MM.1S (cell line): ENCODE results near the gene UGT8.

ENCODE experiments used
- DNase-seq: peaks from one replicate; pipeline ENCODE4 v3.0.0-alpha.2; 2015
- H2AFZ ChIP-seq: fragments of 300-600 bp; sonication (generic); 2 replicates; pipeline ENCODE4 v1.6.0; 2016; ENCODE audit warnings: antibody characterized with exemption, low read length
- H3F3A ChIP-seq: fragments of 300-600 bp; sonication (generic); 2 replicates; pipeline ENCODE4 v1.6.1; 2016; ENCODE audit warnings: mild to moderate bottlenecking, antibody characterized with exemption, low read length, moderate library complexity, mixed read lengths; ENCODE audit not compliant: insufficient read depth
- H3K27ac ChIP-seq: fragments of 300-600 bp; sonication (generic); 2 replicates; pipeline ENCODE4 v1.5.1; 2016; ENCODE audit warnings: mild to moderate bottlenecking, low read length
- H3K27me3 ChIP-seq: fragments of 300-600 bp; sonication (generic); replicated peaks from 2 replicates; pipeline ENCODE4 v1.6.0; 2016; ENCODE audit warnings: low read length; ENCODE audit not compliant: insufficient read depth
- H3K36me3 ChIP-seq: fragments of 300-600 bp; sonication (generic); replicated peaks from 2 replicates; pipeline ENCODE4 v1.6.1; 2016; ENCODE audit warnings: mild to moderate bottlenecking, low read length, mixed read lengths; ENCODE audit not compliant: insufficient read depth
- H3K4me1 ChIP-seq: fragments of 300-600 bp; sonication (generic); 2 replicates; pipeline ENCODE4 v1.6.1; 2016; ENCODE audit warnings: low read length, mixed read lengths
- H3K4me2 ChIP-seq: fragments of 300-600 bp; sonication (generic); 2 replicates; pipeline ENCODE4 v1.6.0; 2016; ENCODE audit warnings: low read depth, low read length
- H3K4me3 ChIP-seq: fragments of 300-600 bp; sonication (generic); 2 replicates; pipeline ENCODE4 v1.5.1; 2016; ENCODE audit warnings: low read length, mixed read lengths
- H3K79me2 ChIP-seq: fragments of 300-600 bp; sonication (generic); 2 replicates; pipeline ENCODE4 v1.6.1; 2016; ENCODE audit warnings: mixed run types, low read length, mixed read lengths
- H3K9ac ChIP-seq: fragments of 300-600 bp; sonication (generic); 2 replicates; pipeline ENCODE4 v1.6.1; 2016; ENCODE audit warnings: low read length, mixed read lengths
- H3K9me2 ChIP-seq: fragments of 300-600 bp; sonication (generic); replicated peaks from 2 replicates; pipeline ENCODE4 v1.6.1; 2016; ENCODE audit warnings: mild to moderate bottlenecking, low read length, mixed read lengths; ENCODE audit not compliant: insufficient read depth
- H3K9me3 ChIP-seq: fragments of 300-600 bp; sonication (generic); replicated peaks from 2 replicates; pipeline ENCODE4 v1.6.1; 2016; ENCODE audit warnings: mild to moderate bottlenecking, low read length, mixed read lengths; ENCODE audit not compliant: insufficient read depth
- H4K20me1 ChIP-seq: fragments of 300-600 bp; sonication (generic); 2 replicates; pipeline ENCODE4 v1.6.1; 2016; ENCODE audit warnings: mild to moderate bottlenecking, low read length, moderate library complexity, mixed read lengths; ENCODE audit not compliant: insufficient read depth
- EZH2 ChIP-seq: fragments of 300-600 bp; sonication (generic); optimal IDR thresholded peaks from 2 replicates; pipeline ENCODE3; 2017; ENCODE audit warnings: low read depth, mild to moderate bottlenecking, antibody characterized with exemption, low read length, mixed read lengths
- EZH2phosphoT487 ChIP-seq: fragments of 300-600 bp; sonication (generic); IDR thresholded peaks from 2 replicates; pipeline ENCODE4 v1.6.1; 2018; ENCODE audit warnings: antibody characterized with exemption, low read length
- TF ChIP-seq, protein P1 (sequence below): fragments of 300-600 bp; sonication (generic); IDR thresholded peaks from 2 replicates; pipeline ENCODE4 v1.5.1; 2016; ENCODE audit warnings: antibody characterized with exemption, low read length, mixed read lengths

Gene UGT8

GRCh38 chr4:114692958-114693357 lies 94.4 kb downstream of the UGT8 start:
- Histone ChIP-seq H2AFZ (0 out of 2 replicates have a peak overlapping the region, but pooled peaks have one; percentile 25), H3K9me2 (no peaks in the 10 kb centered on the region), H3K4me1 (peaks cover 21% of the 10 kb centered on the region), H3K27me3 (no peaks in the 10 kb centered on the region), H3F3A (peaks cover 4% of the 10 kb centered on the region), H3K4me2 (no peak overlapping the region), H4K20me1 (no peaks in the 10 kb centered on the region), H3K36me3 (no peaks in the 10 kb centered on the region), H3K27ac (no peak overlapping the region), H3K9me3 (no peaks in the 10 kb centered on the region), H3K9ac (no peak overlapping the region), H3K4me3 (no peak overlapping the region), H3K79me2 (no peaks in the 10 kb centered on the region)
- no peak for DNase-seq
- TF ChIP-seq EZH2phosphoT487: no peak
- TF ChIP-seq EZH2: no peak
- TF ChIP-seq, protein P1, sequence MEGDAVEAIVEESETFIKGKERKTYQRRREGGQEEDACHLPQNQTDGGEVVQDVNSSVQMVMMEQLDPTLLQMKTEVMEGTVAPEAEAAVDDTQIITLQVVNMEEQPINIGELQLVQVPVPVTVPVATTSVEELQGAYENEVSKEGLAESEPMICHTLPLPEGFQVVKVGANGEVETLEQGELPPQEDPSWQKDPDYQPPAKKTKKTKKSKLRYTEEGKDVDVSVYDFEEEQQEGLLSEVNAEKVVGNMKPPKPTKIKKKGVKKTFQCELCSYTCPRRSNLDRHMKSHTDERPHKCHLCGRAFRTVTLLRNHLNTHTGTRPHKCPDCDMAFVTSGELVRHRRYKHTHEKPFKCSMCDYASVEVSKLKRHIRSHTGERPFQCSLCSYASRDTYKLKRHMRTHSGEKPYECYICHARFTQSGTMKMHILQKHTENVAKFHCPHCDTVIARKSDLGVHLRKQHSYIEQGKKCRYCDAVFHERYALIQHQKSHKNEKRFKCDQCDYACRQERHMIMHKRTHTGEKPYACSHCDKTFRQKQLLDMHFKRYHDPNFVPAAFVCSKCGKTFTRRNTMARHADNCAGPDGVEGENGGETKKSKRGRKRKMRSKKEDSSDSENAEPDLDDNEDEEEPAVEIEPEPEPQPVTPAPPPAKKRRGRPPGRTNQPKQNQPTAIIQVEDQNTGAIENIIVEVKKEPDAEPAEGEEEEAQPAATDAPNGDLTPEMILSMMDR: no peak

- Histone ChIP-seq H3K27me3 (no peaks in the 10 kb centered on the region), H3K27ac (no peak overlapping the region), H3K79me2 (no peaks in the 10 kb centered on the region), H3K4me3 (no peak overlapping the region), H3K9ac (no peak overlapping the region), H2AFZ (no peak overlapping the region), H3F3A (peaks cover 4% of the 10 kb centered on the region), H3K4me2 (no peak overlapping the region), H3K36me3 (no peaks in the 10 kb centered on the region), H3K4me1 (peaks cover 21% of the 10 kb centered on the region), H4K20me1 (no peaks in the 10 kb centered on the region), H3K9me2 (no peaks in the 10 kb centered on the region), H3K9me3 (no peaks in the 10 kb centered on the region)
- TF ChIP-seq, protein P1: peak; percentile 64
- no peak for TF ChIP-seq EZH2
- peak; percentile 53 for DNase-seq
These were observed 96.2 kb downstream of the UGT8 start for GRCh38 chr4:114694770-114695169.

DNA sequence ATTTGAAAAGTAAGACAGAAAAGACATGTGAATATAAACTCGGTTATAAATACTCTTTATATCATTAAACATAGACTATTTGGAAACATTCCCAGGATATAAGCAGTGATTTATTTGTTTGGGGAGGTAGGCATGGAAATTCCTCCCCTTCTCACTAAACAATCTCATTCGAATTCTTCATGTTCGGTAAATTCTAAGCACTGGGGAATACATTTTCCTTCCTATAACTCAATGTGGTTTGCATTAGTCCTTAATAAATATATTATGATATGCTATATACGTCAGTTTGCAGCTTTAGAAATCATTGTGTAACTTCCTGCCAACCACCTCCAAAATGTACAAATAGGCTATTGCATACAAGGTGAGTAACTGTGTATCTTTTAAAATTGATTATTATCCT lies 99.6 kb downstream of the UGT8 start:
- no peak for DNase-seq
- Histone ChIP-seq H3F3A (no peaks in the 10 kb centered on the region), H3K4me1 (no peaks in the 10 kb centered on the region), H3K4me2 (no peak overlapping the region), H3K9me2 (no peaks in the 10 kb centered on the region), H3K9me3 (no peaks in the 10 kb centered on the region), H3K36me3 (no peaks in the 10 kb centered on the region), H4K20me1 (no peaks in the 10 kb centered on the region), H3K27ac (no peak overlapping the region), H3K9ac (no peak overlapping the region), H2AFZ (no peak overlapping the region), H3K4me3 (no peak overlapping the region), H3K27me3 (no peaks in the 10 kb centered on the region), H3K79me2 (no peaks in the 10 kb centered on the region)
- TF ChIP-seq, protein P1: no peak
- no peak for TF ChIP-seq EZH2phosphoT487

DNA sequence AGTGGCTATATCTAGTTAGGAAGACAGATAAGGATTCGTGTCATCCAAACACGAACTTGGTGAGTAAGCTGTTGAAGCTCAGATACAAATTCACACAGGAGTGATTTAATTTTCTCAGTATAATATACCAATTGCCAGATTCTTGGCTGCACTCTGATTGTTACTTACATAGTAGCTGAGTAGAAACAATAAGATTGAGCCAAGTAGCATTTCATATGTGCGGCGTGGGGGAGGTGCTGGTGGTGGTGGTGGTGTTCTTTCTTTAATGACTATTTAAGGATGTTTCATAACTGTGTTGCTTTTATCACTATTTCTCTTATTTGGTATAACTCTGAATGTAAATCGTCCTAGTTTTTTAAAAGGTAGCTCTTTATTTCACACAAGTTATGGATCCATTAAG lies 102.9 kb downstream of the UGT8 start:
- H3K9ac ChIP-seq: no peak overlapping the region

More for the DNA sequence above, 102.9 kb downstream of the UGT8 start:
- Histone ChIP-seq H3K27me3 (no peaks in the 10 kb centered on the region), H3K4me1 (no peaks in the 10 kb centered on the region), H3K27ac (no peak overlapping the region), H3K4me3 (no peak overlapping the region), H3F3A (no peaks in the 10 kb centered on the region), H3K79me2 (no peaks in the 10 kb centered on the region), H4K20me1 (no peaks in the 10 kb centered on the region), H3K36me3 (no peaks in the 10 kb centered on the region), H3K4me2 (no peak overlapping the region), H2AFZ (no peak overlapping the region), H3K9me3 (no peaks in the 10 kb centered on the region), H3K9me2 (no peaks in the 10 kb centered on the region)
- no peak for DNase-seq
- TF ChIP-seq EZH2 (no peak), EZH2phosphoT487 (no peak)
- TF ChIP-seq, protein P1: no peak
